ENCODE results near the gene BSPRY.
"Not testable (repeated sequence)": the region's sequence is repeated elsewhere in the genome, so short reads cannot be mapped to it uniquely, and the experiment has no call there.

Gene BSPRY

DNA sequence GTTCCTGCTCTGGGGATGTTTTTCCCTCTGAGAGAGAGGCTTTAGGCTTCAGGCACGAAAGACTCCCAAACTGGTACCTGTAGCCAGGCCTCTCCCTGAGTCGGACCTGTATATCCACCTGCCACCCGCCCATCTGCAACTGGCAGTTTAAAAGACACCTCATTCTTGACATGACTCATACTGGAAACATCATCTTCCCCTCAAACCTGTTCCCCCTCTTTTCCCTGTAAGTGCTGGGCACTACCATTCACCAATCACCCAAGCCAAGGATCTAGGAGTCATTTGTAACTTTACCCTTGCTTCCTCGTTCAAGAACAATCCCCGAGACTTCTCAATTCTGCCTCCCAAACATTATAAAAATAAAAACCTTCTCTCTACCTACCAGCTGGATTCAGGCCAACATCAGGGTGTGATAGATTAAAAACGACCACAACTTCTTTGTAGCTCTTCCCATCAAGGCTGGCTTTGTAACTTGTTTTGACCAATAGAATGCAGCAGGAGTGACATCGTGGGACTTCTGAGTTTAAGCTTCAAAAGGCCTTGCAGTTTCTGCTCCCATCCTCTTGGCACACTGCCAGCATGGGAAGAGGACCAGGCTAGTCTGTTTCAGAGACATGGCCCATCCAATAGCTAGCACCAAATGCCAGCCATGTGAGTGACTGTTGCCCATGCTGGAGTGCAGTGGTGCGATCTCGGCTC, 7.5 kb upstream of the BSPRY start:
- DNase-seq, result peak in 2 of 6 experiments; percentile 15 to 19

DNA sequence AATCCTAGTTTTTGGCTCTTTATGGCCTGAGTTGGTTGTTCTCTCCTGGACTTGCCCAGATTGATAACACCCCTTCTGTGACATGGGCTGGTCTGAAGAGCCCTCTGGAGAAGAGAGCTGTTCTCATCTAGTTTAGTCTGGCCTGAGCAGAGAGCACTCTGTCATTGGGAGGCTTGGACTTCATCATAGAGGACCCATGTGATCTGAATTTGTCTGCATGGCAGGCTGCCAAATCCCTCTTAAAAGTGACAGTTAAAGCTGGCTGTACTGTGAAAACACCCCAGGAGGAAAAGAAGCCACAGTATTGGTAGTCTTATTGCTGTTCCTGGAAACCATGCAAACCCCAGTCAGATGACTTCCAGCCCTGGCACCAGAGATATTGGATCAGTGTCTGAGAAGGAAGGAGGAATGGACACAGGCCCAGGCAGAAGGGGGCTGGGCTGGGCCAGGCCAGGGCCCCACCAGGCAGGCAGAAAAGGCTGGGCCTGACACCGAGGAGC, 5.6 kb upstream of the BSPRY start:
- DNase-seq, result no peak

DNA sequence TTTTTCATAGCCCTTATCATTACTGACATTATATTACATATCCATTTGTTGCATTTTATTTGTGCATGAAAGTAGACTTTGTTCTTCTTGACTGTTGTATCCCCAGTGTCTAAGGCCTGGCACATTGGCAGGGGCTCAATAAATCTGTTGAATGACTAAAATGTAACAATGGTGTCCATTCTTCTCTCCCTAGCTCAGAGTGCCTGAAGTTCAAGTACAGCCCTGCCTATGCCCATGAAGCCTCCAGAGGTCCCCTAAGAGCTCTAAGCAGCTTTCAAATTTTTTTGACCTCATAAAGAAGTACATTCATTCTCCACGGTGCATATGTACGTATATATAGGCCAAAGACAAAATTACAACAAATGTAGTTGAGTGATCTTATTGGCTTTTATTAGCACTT, 4.2 kb upstream of the BSPRY start:
- DNase-seq, result no peak

- no peak for DNase-seq
These were observed 3.7 kb upstream of the BSPRY start for GRCh38 chr9:113345671-113346070.

DNA sequence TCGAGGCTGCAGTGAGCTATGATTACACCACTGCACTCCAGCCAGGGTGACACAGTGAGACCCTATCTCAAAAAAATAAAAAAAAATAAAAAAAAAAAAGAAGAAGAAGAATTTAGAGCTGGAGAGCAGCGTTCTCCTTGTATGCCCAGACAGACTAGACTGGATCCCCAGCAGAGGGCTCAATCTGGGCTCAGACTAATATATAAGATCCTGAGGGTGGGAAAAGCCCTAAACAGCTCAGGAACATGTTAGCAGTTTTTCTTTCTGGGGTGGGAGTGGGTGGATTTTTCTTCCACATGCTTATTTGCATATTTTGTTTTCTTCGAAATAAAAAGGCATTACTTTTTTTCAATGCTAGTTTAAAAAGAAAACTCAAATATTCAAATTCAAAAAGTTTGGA, 904 bp upstream of the BSPRY start:
- no peak for DNase-seq

- DNase-seq, result no peak
These were observed 286 bp upstream of the BSPRY start for GRCh38 chr9:113349066-113349444.

DNA sequence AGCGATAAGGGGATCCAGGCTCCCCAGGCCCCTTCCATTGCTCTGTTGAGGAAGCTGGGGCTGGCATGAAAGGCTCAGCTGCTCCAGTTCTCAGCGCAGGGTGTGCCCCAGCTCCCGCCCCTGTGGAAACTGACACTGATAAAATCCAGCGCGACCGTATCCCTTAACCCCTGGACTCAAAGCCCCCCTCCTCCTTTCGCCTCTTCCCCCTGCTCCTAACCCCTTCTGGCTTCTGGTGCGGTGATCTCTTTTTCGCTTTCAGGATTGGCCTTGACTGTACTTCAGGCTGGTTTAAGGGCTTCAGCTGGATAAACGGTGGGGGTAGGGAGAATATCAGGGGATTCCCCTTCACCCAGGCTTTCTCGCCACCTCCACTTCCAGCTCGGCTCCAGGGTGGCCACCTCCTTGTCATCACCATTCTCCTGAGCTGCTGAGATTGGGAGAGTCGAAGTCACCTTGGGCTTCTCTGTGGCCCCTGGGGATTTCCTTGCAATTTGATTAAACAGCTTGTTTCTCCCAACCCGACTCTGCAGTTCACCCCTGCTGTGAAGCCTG, 843 bp downstream of the BSPRY start:
- no peak for DNase-seq

DNA sequence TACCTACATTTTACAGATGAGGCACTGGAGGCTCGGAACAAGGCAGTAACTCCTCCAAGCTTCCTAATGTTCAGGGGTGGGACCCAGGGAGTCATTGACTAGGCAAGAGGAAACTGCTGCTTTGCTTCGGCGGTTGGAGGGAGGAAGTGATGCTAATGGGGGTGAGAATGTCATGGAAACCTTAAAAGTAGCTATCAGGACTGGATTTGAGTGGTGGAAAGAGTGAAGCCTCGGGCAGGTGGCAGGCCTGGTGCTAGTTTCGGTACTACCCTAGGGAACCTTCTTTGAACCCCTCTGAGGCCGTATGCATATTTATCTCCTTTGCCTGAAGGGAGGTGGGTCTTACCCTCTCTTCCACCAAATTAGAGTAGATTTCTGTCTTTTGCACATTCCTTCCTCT, 1.6 kb downstream of the BSPRY start:
- peak in 2 of 6 experiments; percentile 4 to 16 for DNase-seq

GRCh38 chr9:113352006-113352405, 2.7 kb downstream of the BSPRY start:
- DNase-seq, result no peak

GRCh38 chr9:113352411-113352810, 3.1 kb downstream of the BSPRY start:
- DNase-seq, result no peak

DNA sequence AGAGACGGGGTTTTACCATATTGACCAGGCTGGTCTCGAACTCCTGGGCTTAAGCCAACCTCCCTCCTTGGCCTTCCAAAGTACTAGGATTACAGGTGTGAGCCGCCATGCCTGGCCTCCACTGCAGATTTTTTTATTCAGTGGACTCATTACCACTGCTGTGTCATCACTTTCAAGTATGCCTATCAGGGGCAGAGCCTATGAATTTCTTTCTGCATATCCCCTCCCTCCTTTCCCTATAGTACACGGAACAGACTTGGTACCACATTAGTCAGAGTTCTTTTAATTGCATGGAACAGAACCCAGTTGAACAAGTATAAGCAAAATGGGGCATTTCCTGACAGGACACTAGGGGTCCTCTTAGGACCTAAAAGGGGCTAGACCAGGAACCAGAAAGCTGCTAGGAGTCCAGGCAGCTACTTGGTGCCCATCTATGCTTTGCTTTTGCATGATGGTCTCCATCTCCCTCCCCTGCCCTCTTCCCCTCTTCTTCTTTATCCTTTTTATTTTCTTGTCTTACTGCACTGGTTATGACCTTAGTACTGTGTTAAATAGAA, 5.8 kb downstream of the BSPRY start:
- no peak for DNase-seq

DNA sequence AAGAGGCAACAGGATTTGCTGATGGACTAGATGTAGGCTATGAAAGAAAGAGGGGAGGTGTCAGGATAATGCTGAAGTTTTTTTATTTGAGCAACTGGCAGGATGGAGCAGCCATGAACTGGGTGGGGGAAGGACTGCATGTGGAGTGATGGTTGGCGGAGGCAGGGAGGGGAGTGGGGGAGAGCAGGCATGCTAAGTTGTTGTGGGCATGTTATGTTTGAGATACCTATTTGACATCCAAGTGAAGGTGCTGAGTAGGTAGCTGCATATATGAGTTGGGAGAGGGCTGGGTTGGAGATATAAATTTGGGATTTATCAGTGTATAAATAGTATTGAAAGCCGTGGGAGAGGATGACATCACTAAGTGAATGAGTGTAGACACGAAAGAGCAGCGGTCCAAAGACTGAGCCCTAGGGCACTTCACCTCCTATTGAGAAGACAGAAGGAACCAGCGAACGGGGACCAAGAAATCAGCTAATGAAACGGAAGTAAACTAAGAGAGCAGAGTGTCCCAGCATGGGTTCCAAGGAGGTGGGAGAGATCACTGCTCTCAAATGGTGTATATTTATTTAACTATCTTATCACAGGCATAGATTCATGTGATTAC, 7.4 kb downstream of the BSPRY start:
- DNase-seq, result no peak

DNA sequence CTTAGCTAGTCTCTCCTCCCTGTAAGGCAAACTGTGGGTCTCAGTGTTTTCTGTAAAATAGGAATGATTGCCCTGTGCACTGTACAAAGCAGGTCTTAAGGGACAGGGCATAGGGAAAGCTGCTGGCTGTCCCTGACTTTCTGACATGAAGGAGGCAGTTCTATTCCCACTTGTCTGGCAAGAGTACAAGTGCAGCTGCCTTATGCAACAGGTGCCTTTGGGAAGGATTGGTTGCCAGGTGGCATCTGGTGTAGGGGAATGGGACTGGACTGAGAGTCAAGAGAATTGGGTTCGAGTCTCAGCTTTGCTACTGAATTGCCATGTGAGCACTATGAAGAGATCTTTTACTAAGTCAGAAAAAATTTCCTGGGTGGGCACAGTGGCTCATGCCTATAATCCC, 10.0 kb downstream of the BSPRY start:
- no peak for DNase-seq

DNA sequence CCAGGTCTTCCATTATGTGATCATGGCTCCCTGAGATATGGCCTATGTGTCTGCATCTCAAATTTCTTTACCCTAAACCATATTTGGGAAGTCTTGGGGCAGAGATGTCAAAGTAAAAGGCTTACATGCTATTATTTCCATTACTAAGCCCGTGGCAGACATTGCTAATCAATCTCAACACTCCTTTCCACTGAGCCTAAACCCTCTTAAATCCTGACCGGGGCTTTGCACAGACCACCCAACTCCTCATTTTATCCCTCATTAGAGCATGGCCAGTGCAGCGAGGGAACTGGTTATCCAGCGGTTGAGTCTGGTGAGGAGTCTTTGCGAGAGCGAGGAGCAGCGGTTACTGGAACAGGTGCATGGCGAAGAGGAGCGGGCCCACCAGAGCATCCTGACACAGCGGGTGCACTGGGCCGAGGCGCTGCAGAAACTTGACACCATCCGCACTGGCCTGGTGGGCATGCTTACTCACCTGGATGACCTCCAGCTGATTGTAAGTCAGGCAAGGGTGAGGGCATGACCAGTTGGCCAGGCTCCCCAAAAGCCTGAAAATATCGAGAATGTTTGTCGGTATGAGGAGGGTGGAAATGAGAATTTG, 11.0 kb downstream of the BSPRY start:
- DNase-seq, result no peak

DNA sequence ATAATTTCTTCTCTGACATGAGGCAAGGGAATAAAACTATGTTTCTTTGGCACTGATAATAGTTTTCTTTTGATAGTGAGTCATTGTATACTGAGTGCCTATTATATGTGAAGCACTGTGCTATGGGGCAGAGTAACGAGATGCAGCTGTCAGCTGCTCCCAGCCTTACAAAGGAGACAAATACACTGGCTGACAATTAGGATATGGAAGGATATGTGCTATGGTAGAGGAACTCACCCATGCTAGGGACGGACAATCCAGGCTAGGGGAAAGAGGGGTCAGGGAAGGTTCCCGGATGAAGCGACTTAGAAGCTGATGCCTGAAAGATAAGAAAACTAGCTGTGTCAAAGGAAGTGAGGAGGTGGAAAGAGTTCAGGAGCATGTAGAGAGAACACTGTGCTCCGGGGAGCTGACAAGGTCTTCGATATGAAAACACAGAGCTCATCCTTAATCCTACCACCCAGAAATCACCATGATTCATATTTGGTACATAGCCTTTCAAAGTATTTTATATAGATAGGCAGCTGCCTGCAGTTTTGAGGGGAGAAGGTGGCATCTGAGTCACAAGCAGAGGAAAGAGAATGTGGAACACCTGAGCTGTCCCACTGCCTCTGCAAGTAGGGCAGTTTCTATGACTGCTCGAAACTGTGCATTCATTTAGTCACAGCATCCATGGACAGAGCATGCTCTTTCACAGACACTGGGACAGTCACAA, 12.1 kb downstream of the BSPRY start:
- no peak for DNase-seq

- DNase-seq, result no peak
These were observed 14.0 kb downstream of the BSPRY start for GRCh38 chr9:113363336-113363735.

GRCh38 chr9:113364951-113365350, 15.6 kb downstream of the BSPRY start:
- no peak for DNase-seq

GRCh38 chr9:113365652-113366051, 16.3 kb downstream of the BSPRY start:
- DNase-seq, result not testable (repeated sequence)

DNA sequence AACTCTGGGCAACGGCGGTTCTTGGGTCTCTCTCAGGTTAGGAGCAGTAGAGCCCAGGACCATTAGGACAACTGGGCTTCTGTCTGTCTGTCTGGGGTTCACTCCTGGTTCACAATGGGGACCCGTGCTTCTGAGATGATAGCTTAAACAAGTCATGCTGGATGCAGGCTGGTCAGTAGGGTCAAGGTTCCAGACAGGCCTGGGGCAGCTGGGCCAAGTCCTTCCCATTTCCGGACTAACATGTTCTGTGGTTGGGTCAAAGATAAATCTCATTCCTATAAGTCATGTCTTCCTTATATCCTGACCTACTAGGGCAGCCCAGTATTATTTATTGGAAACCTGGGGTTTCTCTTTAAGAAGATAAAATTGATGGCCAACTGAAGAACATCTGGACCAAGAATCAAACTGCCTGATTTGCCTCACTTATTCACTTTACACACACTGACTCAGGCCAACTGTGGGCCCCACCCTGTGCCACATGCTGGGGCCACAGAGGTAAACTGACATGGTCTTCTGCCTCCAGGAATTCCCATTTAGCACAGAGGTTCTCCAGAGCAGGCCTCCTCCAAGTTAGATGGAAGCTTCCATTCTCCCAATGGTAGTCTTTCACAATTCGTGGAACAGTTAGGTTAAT, 19.1 kb downstream of the BSPRY start:
- no peak for DNase-seq

DNA sequence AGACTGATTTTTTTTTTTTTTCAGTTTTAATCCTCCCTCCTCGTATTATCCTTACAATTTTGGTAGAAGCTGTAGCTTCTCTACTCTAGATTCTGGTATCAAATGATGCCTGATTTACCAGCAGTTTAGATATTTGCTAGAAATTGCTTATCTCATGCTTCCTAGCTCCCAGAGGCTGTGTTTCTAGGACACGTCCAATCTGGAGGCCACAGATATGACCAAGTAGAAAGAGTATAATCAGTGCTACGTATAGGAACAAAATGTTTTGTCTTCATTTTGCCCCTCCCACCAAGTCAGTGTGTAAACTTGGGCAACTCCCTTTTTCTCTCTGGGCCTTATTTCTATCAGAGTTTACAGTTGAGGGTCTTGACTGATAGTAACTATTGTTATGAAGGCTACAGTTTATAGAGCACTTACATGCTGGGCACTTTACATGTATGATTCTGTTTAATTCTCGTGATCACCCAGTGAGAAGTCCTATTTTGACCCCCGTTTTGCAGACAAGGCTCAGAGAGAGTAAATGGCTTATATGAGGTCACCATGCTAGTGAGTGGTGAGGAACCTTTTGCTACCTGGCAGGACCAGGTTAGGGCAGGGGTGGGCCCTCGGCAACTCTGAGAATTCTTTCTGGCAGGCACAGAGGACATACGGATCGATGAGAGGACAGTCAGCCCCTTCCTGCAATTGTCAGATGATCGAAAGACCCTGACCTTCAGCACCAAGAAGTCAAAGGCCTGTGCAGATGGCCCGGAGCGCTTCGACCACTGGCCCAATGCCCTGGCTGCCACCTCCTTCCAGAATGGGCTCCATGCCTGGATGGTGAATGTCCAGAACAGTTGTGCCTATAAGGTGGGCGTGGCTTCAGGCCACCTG, 19.9 kb downstream of the BSPRY start:
- DNase-seq, result no peak

DNA sequence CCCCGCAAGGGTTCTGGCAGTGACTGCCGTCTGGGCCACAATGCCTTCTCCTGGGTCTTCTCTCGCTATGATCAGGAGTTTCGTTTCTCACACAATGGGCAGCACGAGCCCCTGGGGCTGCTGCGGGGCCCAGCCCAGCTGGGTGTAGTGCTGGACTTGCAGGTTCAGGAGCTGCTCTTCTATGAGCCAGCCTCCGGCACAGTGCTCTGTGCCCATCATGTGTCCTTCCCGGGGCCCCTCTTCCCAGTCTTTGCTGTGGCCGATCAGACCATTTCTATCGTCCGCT, 20.5 kb downstream of the BSPRY start:
- no peak for DNase-seq

DNA sequence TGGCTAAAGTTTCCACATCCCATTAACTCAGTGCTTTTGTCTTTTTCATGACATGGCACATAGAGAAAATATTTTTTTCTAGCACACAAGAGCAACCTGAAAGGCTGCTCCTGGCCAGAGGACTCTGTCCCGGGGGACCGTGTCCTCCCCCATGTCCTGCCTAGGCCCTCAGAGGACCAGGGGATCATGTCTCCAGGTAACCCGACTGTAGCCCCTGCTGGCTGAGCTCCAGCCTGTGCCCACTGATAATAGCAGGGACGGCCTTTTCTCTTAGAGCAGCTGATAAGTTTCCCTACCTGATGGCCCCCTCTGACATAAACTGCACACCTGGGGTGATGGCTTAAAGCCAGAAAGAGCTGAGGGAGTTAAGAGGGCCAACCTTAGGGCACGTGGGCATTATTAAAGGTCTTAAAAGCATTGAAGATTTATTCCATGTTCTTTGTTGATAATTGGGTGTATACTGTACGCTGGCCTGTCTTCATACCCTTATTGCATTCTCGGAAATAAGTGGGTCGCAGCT, 21.5 kb downstream of the BSPRY start:
- DNase-seq, result no peak

Data from stimulated activated naive CD4-positive, alpha-beta T cell (primary cell).